OCI-LY1 (cell line): ENCODE results near the gene ING3.

Experiments used
- H2AFZ ChIP-seq: fragments of 200-600 bp; sonication (generic), shearing (Covaris generic); 2 replicates; pipeline ENCODE4 v1.6.0; 2014; ENCODE audit warnings: antibody characterized with exemption, mild to moderate bottlenecking, low read length
- H3F3A ChIP-seq: fragments of 200-600 bp; sonication (generic), shearing (Covaris generic); 2 replicates; pipeline ENCODE4 v1.6.0; 2014; ENCODE audit warnings: mild to moderate bottlenecking, antibody characterized with exemption, low read length, moderate library complexity; ENCODE audit not compliant: insufficient read depth
- H3K27ac ChIP-seq: fragments of 200-600 bp; sonication (generic); 2 replicates; pipeline ENCODE4 v1.5.1; 2014; ENCODE audit warnings: low read length, mixed run types, mild to moderate bottlenecking, low read depth; ENCODE audit not compliant: poor library complexity, severe bottlenecking
- H3K27me3 ChIP-seq: fragments of 200-600 bp; sonication (generic); 2 replicates; pipeline ENCODE4 v1.6.0; 2014; ENCODE audit warnings: antibody characterized with exemption, mild to moderate bottlenecking, low read length, moderate library complexity; ENCODE audit not compliant: insufficient read depth
- H3K36me3 ChIP-seq: fragments of 200-600 bp; sonication (generic); 2 replicates; pipeline ENCODE4 v1.6.1; 2014; ENCODE audit warnings: mild to moderate bottlenecking, antibody characterized with exemption, low read length, moderate library complexity, mixed read lengths; ENCODE audit not compliant: insufficient read depth
- H3K4me1 ChIP-seq: fragments of 200-600 bp; sonication (generic); 2 replicates; pipeline ENCODE4 v1.5.1; 2014; ENCODE audit warnings: mild to moderate bottlenecking, low read length, moderate library complexity; ENCODE audit not compliant: insufficient read depth, severe bottlenecking
- H3K4me2 ChIP-seq: fragments of 200-600 bp; sonication (generic), shearing (Covaris generic); 2 replicates; pipeline ENCODE4 v1.6.1; 2014; ENCODE audit warnings: low read length
- H3K4me3 ChIP-seq: fragments of 200-600 bp; sonication (generic); 2 replicates; pipeline ENCODE4 v1.5.1; 2014; ENCODE audit warnings: low read length, low read depth, mild to moderate bottlenecking, mixed read lengths; ENCODE audit not compliant: poor library complexity, severe bottlenecking
- H3K79me2 ChIP-seq: fragments of 200-600 bp; shearing (Covaris generic); 2 replicates; pipeline ENCODE4 v1.6.1; 2016; ENCODE audit warnings: mixed run types, low read length, mixed read lengths; ENCODE audit not compliant: insufficient read depth
- H3K9ac ChIP-seq: fragments of 200-600 bp; sonication (generic), shearing (Covaris generic); 2 replicates; pipeline ENCODE4 v1.6.1; 2014; ENCODE audit warnings: mild to moderate bottlenecking, low read length, mixed read lengths
- H3K9me2 ChIP-seq: fragments of 200-600 bp; sonication (generic), shearing (Covaris generic); 2 replicates; pipeline ENCODE4 v1.6.1; 2014; ENCODE audit warnings: low read depth, mild to moderate bottlenecking, low read length, mixed read lengths
- H3K9me3 ChIP-seq: fragments of 200-600 bp; shearing (Covaris generic); 2 replicates; pipeline ENCODE4 v1.6.1; 2014; ENCODE audit warnings: low read length, mixed read lengths
- H4K20me1 ChIP-seq: fragments of 200-600 bp; sonication (generic), shearing (Covaris generic); 2 replicates; pipeline ENCODE4 v1.6.0; 2016; ENCODE audit warnings: mild to moderate bottlenecking, low read length; ENCODE audit not compliant: insufficient read depth
- CTCF ChIP-seq: fragments of 200-600 bp; sonication (generic), shearing (Covaris generic); IDR thresholded peaks from 2 replicates; pipeline ENCODE4 v1.5.1; 2017; ENCODE audit warnings: mild to moderate bottlenecking, antibody characterized with exemption, low read length, moderate library complexity, mixed read lengths
- EZH2 ChIP-seq: fragments of 200-600 bp; sonication (generic), shearing (Covaris generic); IDR thresholded peaks from 2 replicates; pipeline ENCODE4 v1.8.0; 2017; ENCODE audit warnings: borderline replicate concordance, mixed run types, mild to moderate bottlenecking, antibody characterized with exemption, low read length, moderate library complexity, mixed read lengths

The ING3 gene

GRCh38 chr7:120916538-120916937, 34.0 kb upstream of the ING3 start:
- TF ChIP-seq CTCF (no peak), EZH2 (no peak)

GRCh38 chr7:120919466-120919865, 31.1 kb upstream of the ING3 start:
- H3K9me2 ChIP-seq: no peaks in the 10 kb centered on the region
- H3K79me2 ChIP-seq: no peaks in the 10 kb centered on the region
- H2AFZ ChIP-seq: no peak overlapping the region
- H3K4me3 ChIP-seq: no peak overlapping the region
- TF ChIP-seq CTCF: no peak
- no peak for TF ChIP-seq EZH2
- H3F3A ChIP-seq: no peaks in the 10 kb centered on the region
- no peaks in the 10 kb centered on the region for H3K9me3 ChIP-seq
- no peaks in the 10 kb centered on the region for H3K27me3 ChIP-seq
- no peak overlapping the region for H3K4me2 ChIP-seq
- H3K36me3 ChIP-seq: no peaks in the 10 kb centered on the region
- H3K9ac ChIP-seq: no peak overlapping the region
- H3K4me1 ChIP-seq: no peaks in the 10 kb centered on the region
- H4K20me1 ChIP-seq: no peaks in the 10 kb centered on the region
- H3K27ac ChIP-seq: no peak overlapping the region

More at GRCh38 chr7:120916538-120916937, 34.0 kb upstream of the ING3 start:
- Histone ChIP-seq H3K4me3 (no peak overlapping the region), H3K9me2 (no peaks in the 10 kb centered on the region), H3K27ac (no peak overlapping the region), H2AFZ (no peak overlapping the region), H3K27me3 (no peaks in the 10 kb centered on the region), H3K4me1 (no peaks in the 10 kb centered on the region), H4K20me1 (no peaks in the 10 kb centered on the region), H3K4me2 (no peak overlapping the region), H3K9me3 (no peaks in the 10 kb centered on the region), H3K36me3 (no peaks in the 10 kb centered on the region), H3K79me2 (no peaks in the 10 kb centered on the region), H3K9ac (no peak overlapping the region), H3F3A (no peaks in the 10 kb centered on the region)

- H3K9me2 ChIP-seq: no peaks in the 10 kb centered on the region
- H3K27me3 ChIP-seq: no peaks in the 10 kb centered on the region
- no peaks in the 10 kb centered on the region for H3K9me3 ChIP-seq
- no peaks in the 10 kb centered on the region for H3K4me1 ChIP-seq
- no peaks in the 10 kb centered on the region for H4K20me1 ChIP-seq
- H3K4me3 ChIP-seq: no peak overlapping the region
- no peaks in the 10 kb centered on the region for H3K36me3 ChIP-seq
- no peaks in the 10 kb centered on the region for H3K79me2 ChIP-seq
- no peak for TF ChIP-seq CTCF
- TF ChIP-seq EZH2: no peak
- no peak overlapping the region for H3K9ac ChIP-seq
- no peak overlapping the region for H3K4me2 ChIP-seq
- no peak overlapping the region for H2AFZ ChIP-seq
- H3F3A ChIP-seq: no peaks in the 10 kb centered on the region
- H3K27ac ChIP-seq: no peak overlapping the region
These were observed 30.5 kb upstream of the ING3 start for GRCh38 chr7:120920034-120920433.
